Trophoblast cell (in vitro differentiated cells and primary cell): ENCODE results near the gene HOXD11.
A peak's percentile ranks its signal among the peaks of the same experiment; 100 is the strongest.

Experiments used
- DNase-seq, 2 donors: peaks; one replicate each; pipeline ENCODE4 v3.0.0-alpha.2; 2016
- H2AFZ ChIP-seq: 2 replicates; pipeline ENCODE4 v1.6.1; 2013; ENCODE audit warnings: low read length, moderate library complexity, mild to moderate bottlenecking; ENCODE audit not compliant: insufficient read depth, poor library complexity
- H2AK5ac ChIP-seq: 2 replicates; pipeline ENCODE4 v1.6.1; 2013; ENCODE audit warnings: mild to moderate bottlenecking, low read length
- H2BK120ac ChIP-seq: 2 replicates; pipeline ENCODE4 v1.6.1; 2013; ENCODE audit warnings: low read length, mild to moderate bottlenecking, moderate library complexity; ENCODE audit not compliant: insufficient read depth, poor library complexity
- H2BK12ac ChIP-seq: 2 replicates; pipeline ENCODE4 v1.6.1; 2013; ENCODE audit warnings: mild to moderate bottlenecking, low read length, moderate library complexity
- H2BK5ac ChIP-seq: 2 replicates; pipeline ENCODE4 v1.6.1; 2013; ENCODE audit warnings: low read length, low read depth, moderate library complexity, mild to moderate bottlenecking; ENCODE audit not compliant: poor library complexity
- H3K14ac ChIP-seq: 2 replicates; pipeline ENCODE4 v1.6.1; 2013; ENCODE audit warnings: mild to moderate bottlenecking, low read length
- H3K18ac ChIP-seq: 2 replicates; pipeline ENCODE4 v1.6.1; 2013; ENCODE audit warnings: mild to moderate bottlenecking, low read length
- H3K23ac ChIP-seq: 2 replicates; pipeline ENCODE4 v1.6.1; 2013; ENCODE audit warnings: low read length
- H3K27ac ChIP-seq: 2 replicates; pipeline ENCODE4 v1.5.1; 2013; ENCODE audit warnings: low read depth, mild to moderate bottlenecking, inconsistent platforms, low read length, moderate library complexity
- H3K27me3 ChIP-seq: 2 replicates; pipeline ENCODE4 v1.6.1; 2013; ENCODE audit warnings: inconsistent platforms, mild to moderate bottlenecking, low read length, moderate library complexity; ENCODE audit not compliant: insufficient read depth
- H3K36me3 ChIP-seq, 2 experiments: 1 replicate in 1 of 2; 2 replicates in 1 of 2; pipeline ENCODE4 v1.6.1; 2013; ENCODE audit warnings: low read length in 2 of 2, mild to moderate bottlenecking in 2 of 2, moderate library complexity in 1 of 2; ENCODE audit not compliant: insufficient read depth in 2 of 2, control insufficient read depth in 1 of 2
- H3K4ac ChIP-seq: 2 replicates; pipeline ENCODE4 v1.6.1; 2013; ENCODE audit warnings: low read depth, mild to moderate bottlenecking, low read length, moderate library complexity
- H3K4me1 ChIP-seq, 2 experiments: 1 replicate in 1 of 2; 2 replicates in 1 of 2; pipeline ENCODE4 v1.6.1; 2013; ENCODE audit warnings: low read length in 2 of 2, mild to moderate bottlenecking in 2 of 2, moderate library complexity in 1 of 2; ENCODE audit not compliant: insufficient read depth in 2 of 2, control insufficient read depth in 1 of 2
- H3K4me2 ChIP-seq: 2 replicates; pipeline ENCODE4 v1.6.1; 2013; ENCODE audit warnings: inconsistent platforms, mild to moderate bottlenecking, low read length, moderate library complexity
- H3K4me3 ChIP-seq: 2 replicates; pipeline ENCODE4 v1.5.1; 2013; ENCODE audit warnings: mild to moderate bottlenecking, low read depth, low read length, inconsistent platforms
- H3K79me1 ChIP-seq: one replicate; pipeline ENCODE4 v1.6.1; 2013; ENCODE audit warnings: low read length
- H3K79me2 ChIP-seq: 2 replicates; pipeline ENCODE4 v1.6.1; 2013; ENCODE audit warnings: low read length, mild to moderate bottlenecking; ENCODE audit not compliant: control insufficient read depth, insufficient read depth, poor library complexity
- H3K9ac ChIP-seq: 2 replicates; pipeline ENCODE4 v1.6.1; 2013; ENCODE audit warnings: mild to moderate bottlenecking, low read length
- H3K9me3 ChIP-seq: 2 replicates; pipeline ENCODE4 v1.6.1; 2013; ENCODE audit warnings: low read depth, mild to moderate bottlenecking, control low read depth, inconsistent platforms, low read length; ENCODE audit not compliant: insufficient read depth
- H4K12ac ChIP-seq: 2 replicates; pipeline ENCODE4 v1.6.1; 2013; ENCODE audit warnings: low read depth, mild to moderate bottlenecking, low read length, moderate library complexity
- H4K8ac ChIP-seq: 2 replicates; pipeline ENCODE4 v1.6.1; 2013; ENCODE audit warnings: low read depth, mild to moderate bottlenecking, low read length, moderate library complexity
- H4K91ac ChIP-seq: one replicate; pipeline ENCODE4 v1.6.1; 2013; ENCODE audit warnings: low read depth, mild to moderate bottlenecking, low read length, moderate library complexity
- WGBS: extraction: QIAGEN DNeasy Blood & Tissue Kit; methylation state at CpG from one replicate; pipeline ENCODE4 v1.1.7; 2013; ENCODE audit warnings: missing lambda C conversion rate; ENCODE audit not compliant: insufficient read length, insufficient coverage; ENCODE audit errors: extremely low coverage; 5-methylcytosine and 5-hydroxymethylcytosine counted together

The HOXD11 gene

DNA sequence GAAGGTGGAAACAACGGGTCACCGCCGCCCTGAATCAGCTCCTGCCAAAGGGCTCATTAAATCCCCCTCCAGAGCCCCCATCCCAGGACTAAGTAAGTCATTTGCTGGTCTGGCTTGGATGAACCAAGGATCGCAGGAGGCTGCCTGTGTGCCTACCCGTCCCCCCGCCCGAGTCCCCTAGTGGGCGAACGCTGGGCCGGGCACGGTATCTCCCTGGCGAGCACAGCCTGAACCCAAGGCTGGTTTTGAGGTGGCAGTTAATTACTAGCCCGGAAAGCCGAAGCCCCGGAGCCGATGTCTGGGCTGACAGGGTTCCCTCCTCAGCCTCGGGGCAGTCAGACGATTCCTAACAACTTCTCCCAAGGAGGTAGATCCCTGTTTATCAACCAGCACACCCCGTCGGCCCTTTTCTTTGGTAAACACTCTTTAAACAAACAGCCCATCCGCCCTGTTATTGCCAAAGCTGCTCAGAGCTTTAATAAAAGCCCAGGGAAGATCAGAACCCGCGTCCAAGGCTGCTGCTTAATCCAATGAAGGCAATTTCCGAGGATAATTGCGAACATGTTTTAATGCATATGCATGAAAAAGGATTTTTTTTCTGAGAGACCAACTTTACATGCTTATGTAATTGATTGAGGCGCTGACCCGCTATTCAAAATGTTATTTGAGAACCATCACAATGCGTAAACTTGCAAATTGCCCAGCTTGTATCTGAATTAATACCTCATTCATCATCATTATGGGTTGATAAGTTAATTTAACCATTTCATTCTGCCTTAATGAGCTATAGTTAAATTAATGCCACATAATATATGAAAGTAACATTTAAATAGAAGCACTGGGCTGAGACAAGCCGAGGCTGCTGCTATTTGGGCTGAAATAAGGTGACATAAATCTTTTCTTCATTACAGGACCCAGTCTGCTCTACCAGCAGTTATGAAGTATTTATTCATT is 33.9 kb upstream of the HOXD11 start:
- no CpG with 5 or more reads among the region's 29 CpGs for WGBS
- no peaks in the 10 kb centered on the region for H3K4me1 ChIP-seq
- no peak overlapping the region for H3K4ac ChIP-seq
- no peaks in the 10 kb centered on the region for H3K79me2 ChIP-seq
- H3K4me2 ChIP-seq = no peak overlapping the region
- no peak overlapping the region for H2BK5ac ChIP-seq
- H3K79me1 ChIP-seq = no peaks in the 10 kb centered on the region
- H2AFZ ChIP-seq = peak overlapping the region; percentile 5
- no peak overlapping the region for H3K23ac ChIP-seq
- no peak overlapping the region for H3K4me3 ChIP-seq
- no peak overlapping the region for H4K8ac ChIP-seq
- no peak overlapping the region for H3K9ac ChIP-seq
- no peak overlapping the region for H4K91ac ChIP-seq
- no peak for DNase-seq
- peaks cover 76% of the 10 kb centered on the region for H3K27me3 ChIP-seq
- H2BK12ac ChIP-seq = no peak overlapping the region
- no peak overlapping the region for H2BK120ac ChIP-seq
- no peak overlapping the region for H3K27ac ChIP-seq
- no peak overlapping the region for H2AK5ac ChIP-seq
- no peak overlapping the region for H4K12ac ChIP-seq
- no peaks in the 10 kb centered on the region for H3K36me3 ChIP-seq
- H3K14ac ChIP-seq = no peak overlapping the region
- H3K9me3 ChIP-seq = peaks cover 10% of the 10 kb centered on the region
- H3K18ac ChIP-seq = no peak overlapping the region

DNA sequence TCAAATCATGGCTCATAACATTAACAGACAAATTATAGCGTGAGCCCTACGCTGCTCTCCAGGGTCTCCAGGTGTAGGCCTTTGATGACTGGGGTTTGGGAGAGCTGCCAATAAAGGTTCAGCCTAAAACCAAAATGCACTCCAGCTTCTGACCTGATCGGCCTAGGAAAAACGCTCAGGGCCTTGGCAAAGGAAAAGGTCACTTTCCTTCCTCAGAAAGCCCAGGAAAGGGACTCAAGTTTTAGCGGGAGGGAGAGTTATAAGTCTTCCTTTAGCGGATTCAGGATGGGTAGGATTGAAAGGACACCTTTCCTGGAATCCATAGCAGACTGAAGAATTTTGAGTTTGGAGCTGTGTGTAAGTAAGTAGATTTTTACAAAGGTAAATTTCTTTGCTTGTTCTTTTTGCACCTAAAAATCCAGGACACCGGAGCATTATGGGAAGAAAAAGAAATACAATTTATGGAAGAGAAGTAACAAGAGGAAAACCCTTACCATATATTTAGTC is 32.1 kb upstream of the HOXD11 start:
- no peak overlapping the region for H3K4me2 ChIP-seq
- peaks cover 1% of the 10 kb centered on the region for H3K79me1 ChIP-seq
- no peak overlapping the region for H4K12ac ChIP-seq
- H3K4ac ChIP-seq = no peak overlapping the region
- no peak overlapping the region for H2BK12ac ChIP-seq
- H3K4me1 ChIP-seq = peaks cover 4 to 6% of the 10 kb centered on the region in 2 experiments
- no peak overlapping the region for H3K14ac ChIP-seq
- no peak overlapping the region for H2AFZ ChIP-seq
- H3K23ac ChIP-seq = no peak overlapping the region
- H2AK5ac ChIP-seq = no peak overlapping the region
- no peak overlapping the region for H3K9ac ChIP-seq
- no peaks in the 10 kb centered on the region for H3K36me3 ChIP-seq
- H3K9me3 ChIP-seq = peaks cover 6% of the 10 kb centered on the region
- no peaks in the 10 kb centered on the region for H3K79me2 ChIP-seq
- H2BK120ac ChIP-seq = no peak overlapping the region
- H4K8ac ChIP-seq = no peak overlapping the region
- H4K91ac ChIP-seq = no peak overlapping the region
- peaks cover 72% of the 10 kb centered on the region for H3K27me3 ChIP-seq
- H3K18ac ChIP-seq = no peak overlapping the region
- no CpG with 5 or more reads among the region's 7 CpGs for WGBS
- no peak overlapping the region for H3K27ac ChIP-seq
- no peak for DNase-seq
- H2BK5ac ChIP-seq = no peak overlapping the region
- H3K4me3 ChIP-seq = no peak overlapping the region

DNA sequence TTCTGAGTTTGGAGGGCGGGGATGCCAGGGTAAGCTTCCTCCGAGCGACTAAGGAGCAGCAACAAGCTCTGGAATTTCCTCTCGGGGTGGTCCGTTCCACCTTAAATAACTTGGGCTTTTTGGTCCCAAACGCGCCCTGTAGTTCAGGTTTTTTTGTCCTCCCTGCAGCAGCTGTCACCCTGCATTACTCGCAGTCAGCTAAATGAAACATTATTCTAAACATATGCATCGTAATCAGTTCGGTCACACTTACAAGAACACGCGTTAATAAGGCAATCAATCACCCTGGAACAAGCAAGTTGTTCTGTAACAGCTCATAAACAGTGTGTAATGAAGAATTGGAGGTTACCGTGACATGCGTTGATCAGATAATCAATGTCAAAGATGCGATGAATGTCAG is 31.6 kb upstream of the HOXD11 start:
- no peaks in the 10 kb centered on the region for H3K79me2 ChIP-seq
- no peak overlapping the region for H3K23ac ChIP-seq
- peak overlapping the region; percentile 30 for H3K4me2 ChIP-seq
- H3K4ac ChIP-seq = no peak overlapping the region
- H3K27ac ChIP-seq = no peak overlapping the region
- H3K18ac ChIP-seq = no peak overlapping the region
- no peaks in the 10 kb centered on the region for H3K36me3 ChIP-seq
- peaks cover 72% of the 10 kb centered on the region for H3K27me3 ChIP-seq
- no peak overlapping the region for H2AFZ ChIP-seq
- H3K4me1 ChIP-seq = peaks cover 5 to 8% of the 10 kb centered on the region in 2 experiments
- H2AK5ac ChIP-seq = no peak overlapping the region
- H4K8ac ChIP-seq = no peak overlapping the region
- no peak overlapping the region for H4K12ac ChIP-seq
- no peak overlapping the region for H3K4me3 ChIP-seq
- H3K9ac ChIP-seq = no peak overlapping the region
- H3K14ac ChIP-seq = no peak overlapping the region
- DNase-seq = no peak
- H3K9me3 ChIP-seq = peaks cover 6% of the 10 kb centered on the region
- no peak overlapping the region for H2BK120ac ChIP-seq
- WGBS = no CpG with 5 or more reads among the region's 15 CpGs
- H3K79me1 ChIP-seq = peaks cover 1% of the 10 kb centered on the region
- H2BK12ac ChIP-seq = no peak overlapping the region
- no peak overlapping the region for H4K91ac ChIP-seq
- H2BK5ac ChIP-seq = no peak overlapping the region

- no peak for DNase-seq
- Histone ChIP-seq H4K12ac (no peak overlapping the region), H3K9ac (no peak overlapping the region), H3K79me1 (peaks cover 1% of the 10 kb centered on the region), H4K91ac (no peak overlapping the region), H3K23ac (no peak overlapping the region), H3K14ac (no peak overlapping the region), H3K4me3 (no peak overlapping the region), H2BK12ac (no peak overlapping the region), H3K36me3 (no peaks in the 10 kb centered on the region), H3K27me3 (peaks cover 72% of the 10 kb centered on the region), H3K4me2 (no peak overlapping the region), H2AFZ (no peak overlapping the region), H2AK5ac (no peak overlapping the region), H4K8ac (no peak overlapping the region), H2BK5ac (no peak overlapping the region), H3K79me2 (no peaks in the 10 kb centered on the region), H2BK120ac (no peak overlapping the region), H3K27ac (no peak overlapping the region), H3K4ac (no peak overlapping the region), H3K4me1 (peaks cover 10 to 13% of the 10 kb centered on the region in 2 experiments), H3K18ac (no peak overlapping the region), H3K9me3 (peaks cover 12% of the 10 kb centered on the region)
- WGBS = no CpG with 5 or more reads among the region's 7 CpGs
Observed at GRCh38 chr2:176076063-176076462, 31.0 kb upstream of the HOXD11 start.
